ENCODE results near the gene INPP5A. TPM values are rescaled to one million over a fixed set of nuclear protein-coding genes. Genes with fewer than 3 reads are reported as not detected.

Gene INPP5A
- total RNA-seq, 1 experiment from 2014 or later, result 44.5 TPM

DNA sequence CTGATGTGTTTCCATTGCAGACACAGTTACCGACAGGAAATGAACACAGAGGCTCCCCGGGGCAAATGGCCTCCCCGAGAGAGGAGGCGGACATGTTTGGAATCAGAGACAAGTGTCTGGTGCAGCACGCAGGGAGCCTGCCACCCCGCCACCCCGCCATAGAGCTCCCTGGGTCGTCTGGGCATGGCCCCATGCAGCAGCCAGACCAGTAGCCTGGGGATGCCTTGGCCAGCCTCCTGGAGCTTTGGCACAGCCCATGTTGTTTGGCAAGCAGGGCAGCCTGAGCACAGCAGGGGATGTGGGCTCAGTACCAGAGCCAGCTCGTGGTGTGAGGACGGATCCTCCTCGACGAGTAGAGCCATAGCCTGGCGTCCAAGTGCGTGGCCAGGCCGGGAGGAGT is 167.6 kb downstream of the INPP5A start:
- H3K36me3 Mint-ChIP-seq (ENCODE audit: insufficient read depth, unreplicated experiment), result peaks cover 11% of the 10 kb centered on the region
- ChIA-PET CTCF (no interaction called here), POLR2A (no interaction called here)
- no peak overlapping the region for H3K4me3 Mint-ChIP-seq (ENCODE audit: unreplicated experiment)
- no TSS peak for BruUV-seq (replicated peaks)
- no peaks in the 10 kb centered on the region for H3K4me1 Mint-ChIP-seq (ENCODE audit: low read depth, unreplicated experiment)
- H3K4me3 ChIP-seq (ENCODE audit: low read depth, low read length), result no peak overlapping the region
- peaks cover 9% of the 10 kb centered on the region for H3K9me3 ChIP-seq
- no peak overlapping the region for H3K27ac Mint-ChIP-seq (ENCODE audit: unreplicated experiment)
- TF ChIP-seq, protein P1, sequence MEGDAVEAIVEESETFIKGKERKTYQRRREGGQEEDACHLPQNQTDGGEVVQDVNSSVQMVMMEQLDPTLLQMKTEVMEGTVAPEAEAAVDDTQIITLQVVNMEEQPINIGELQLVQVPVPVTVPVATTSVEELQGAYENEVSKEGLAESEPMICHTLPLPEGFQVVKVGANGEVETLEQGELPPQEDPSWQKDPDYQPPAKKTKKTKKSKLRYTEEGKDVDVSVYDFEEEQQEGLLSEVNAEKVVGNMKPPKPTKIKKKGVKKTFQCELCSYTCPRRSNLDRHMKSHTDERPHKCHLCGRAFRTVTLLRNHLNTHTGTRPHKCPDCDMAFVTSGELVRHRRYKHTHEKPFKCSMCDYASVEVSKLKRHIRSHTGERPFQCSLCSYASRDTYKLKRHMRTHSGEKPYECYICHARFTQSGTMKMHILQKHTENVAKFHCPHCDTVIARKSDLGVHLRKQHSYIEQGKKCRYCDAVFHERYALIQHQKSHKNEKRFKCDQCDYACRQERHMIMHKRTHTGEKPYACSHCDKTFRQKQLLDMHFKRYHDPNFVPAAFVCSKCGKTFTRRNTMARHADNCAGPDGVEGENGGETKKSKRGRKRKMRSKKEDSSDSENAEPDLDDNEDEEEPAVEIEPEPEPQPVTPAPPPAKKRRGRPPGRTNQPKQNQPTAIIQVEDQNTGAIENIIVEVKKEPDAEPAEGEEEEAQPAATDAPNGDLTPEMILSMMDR (IDR thresholded peaks at IDR 0.05; ENCODE audit: insufficient read depth in 1 of 2, low read depth in 1 of 2, low read length in 1 of 2, severe bottlenecking in 1 of 2, unreplicated experiment in 1 of 2), result no peak
- no peaks in the 10 kb centered on the region for H3K27me3 Mint-ChIP-seq (ENCODE audit: insufficient read depth, unreplicated experiment)
- H3K27me3 ChIP-seq (replicated peaks; ENCODE audit: control insufficient read depth, insufficient read depth, low read length), result no peaks in the 10 kb centered on the region
- H3K4me1 ChIP-seq, result no peaks in the 10 kb centered on the region
- peaks cover 13% of the 10 kb centered on the region for H3K9me3 Mint-ChIP-seq (ENCODE audit: unreplicated experiment)
- intact Hi-C loops (cut with micrococcal nuclease; ENCODE audit: unreplicated experiment), result no loop called here
- peak in 1 of 2 experiments; percentile 21 for DNase-seq
- no peaks in the 10 kb centered on the region for H3K36me3 ChIP-seq (ENCODE audit: control insufficient read depth, insufficient read depth, low read length)

DNA sequence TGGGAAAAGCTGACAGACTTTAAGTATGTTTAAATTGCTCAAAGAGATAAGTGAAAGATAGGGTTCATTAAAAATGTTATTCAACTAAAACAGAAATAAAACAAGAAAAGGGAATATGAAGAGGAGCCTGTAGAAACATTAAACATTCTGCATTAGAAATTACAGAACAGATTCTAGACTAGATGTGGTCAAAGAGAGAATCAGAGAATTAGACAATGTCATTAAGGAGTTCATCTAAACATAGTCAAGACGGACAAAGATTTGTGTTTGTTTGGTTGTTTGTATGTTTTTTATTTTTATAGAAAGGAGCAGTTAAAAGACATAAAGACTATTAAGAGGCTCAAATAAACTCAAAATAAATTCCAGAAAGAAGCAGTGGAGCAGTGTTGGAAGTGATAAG is 168.4 kb downstream of the INPP5A start:
- no peak overlapping the region for H3K4me3 ChIP-seq (ENCODE audit: low read depth, low read length)
- Mint-ChIP-seq H3K9me3 (ENCODE audit: unreplicated experiment) (peaks cover 13% of the 10 kb centered on the region), H3K27ac (ENCODE audit: unreplicated experiment) (no peak overlapping the region), H3K36me3 (ENCODE audit: insufficient read depth, unreplicated experiment) (peaks cover 11% of the 10 kb centered on the region), H3K4me1 (ENCODE audit: low read depth, unreplicated experiment) (no peaks in the 10 kb centered on the region), H3K4me3 (ENCODE audit: unreplicated experiment) (no peak overlapping the region), H3K27me3 (ENCODE audit: insufficient read depth, unreplicated experiment) (no peaks in the 10 kb centered on the region)
- TF ChIP-seq, protein P1 (IDR thresholded peaks at IDR 0.05; ENCODE audit: insufficient read depth in 1 of 2, low read depth in 1 of 2, low read length in 1 of 2, severe bottlenecking in 1 of 2, unreplicated experiment in 1 of 2), result no peak
- H3K36me3 ChIP-seq (ENCODE audit: control insufficient read depth, insufficient read depth, low read length), result no peaks in the 10 kb centered on the region
- BruUV-seq (replicated peaks), result no TSS peak
- no peaks in the 10 kb centered on the region for H3K27me3 ChIP-seq (replicated peaks; ENCODE audit: control insufficient read depth, insufficient read depth, low read length)
- no peaks in the 10 kb centered on the region for H3K4me1 ChIP-seq
- H3K9me3 ChIP-seq, result peaks cover 9% of the 10 kb centered on the region
- ChIA-PET POLR2A (no interaction called here), CTCF (no interaction called here)
- no peak for DNase-seq
- intact Hi-C loops (cut with micrococcal nuclease; ENCODE audit: unreplicated experiment), result no loop called here

DNA sequence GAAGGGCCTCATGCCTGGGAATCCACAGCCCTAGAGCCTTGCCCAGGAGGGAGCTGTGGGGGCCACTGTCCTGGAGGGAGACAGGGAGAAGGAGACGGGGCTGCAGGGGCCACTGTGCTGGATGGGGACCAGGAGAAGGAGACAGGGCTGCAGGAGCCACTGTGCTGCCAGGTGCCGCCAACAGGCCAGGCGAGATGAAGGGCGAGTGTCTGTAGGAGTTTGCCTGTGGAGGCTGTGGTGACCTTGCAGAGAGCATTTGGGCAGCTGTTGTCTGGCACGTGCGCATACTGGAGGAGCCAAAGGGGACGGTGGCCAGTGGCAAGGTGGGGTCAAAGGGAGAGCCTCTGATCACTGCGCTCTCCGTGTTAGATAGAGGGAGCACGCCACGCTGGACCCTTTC is 169.1 kb downstream of the INPP5A start:
- Mint-ChIP-seq H3K27ac (ENCODE audit: unreplicated experiment) (peak overlapping the region; percentile 50), H3K4me1 (ENCODE audit: low read depth, unreplicated experiment) (no peaks in the 10 kb centered on the region), H3K4me3 (ENCODE audit: unreplicated experiment) (no peak overlapping the region), H3K27me3 (ENCODE audit: insufficient read depth, unreplicated experiment) (no peaks in the 10 kb centered on the region), H3K36me3 (ENCODE audit: insufficient read depth, unreplicated experiment) (peaks cover 11% of the 10 kb centered on the region), H3K9me3 (ENCODE audit: unreplicated experiment) (peaks cover 13% of the 10 kb centered on the region)
- Histone ChIP-seq H3K4me1 (no peaks in the 10 kb centered on the region), H3K36me3 (ENCODE audit: control insufficient read depth, insufficient read depth, low read length) (no peaks in the 10 kb centered on the region), H3K4me3 (ENCODE audit: low read depth, low read length) (no peak overlapping the region), H3K9me3 (peaks cover 9% of the 10 kb centered on the region), H3K27me3 (replicated peaks; ENCODE audit: control insufficient read depth, insufficient read depth, low read length) (no peaks in the 10 kb centered on the region)
- intact Hi-C loops (cut with micrococcal nuclease; ENCODE audit: unreplicated experiment), result no loop called here
- TF ChIP-seq, protein P1 (IDR thresholded peaks at IDR 0.05; ENCODE audit: insufficient read depth in 1 of 2, low read depth in 1 of 2, low read length in 1 of 2, severe bottlenecking in 1 of 2, unreplicated experiment in 1 of 2), result no peak
- ChIA-PET POLR2A (no interaction called here), CTCF (no interaction called here)
- no peak for DNase-seq
- BruUV-seq (replicated peaks), result no TSS peak
